CD4-positive, alpha-beta T cell treated with Interleukin-15 for 4 hours (primary cell): ENCODE results near the gene CEP135.
A peak's percentile ranks its signal among the peaks of the same experiment; 100 is the strongest.
"Not testable (repeated sequence)": the region's sequence is repeated elsewhere in the genome, so short reads cannot be mapped to it uniquely, and the experiment has no call there.

Experiments used
- DNase-seq: peaks from one replicate; pipeline ENCODE4 v3.0.0-alpha.2; 2020; ENCODE audit warnings: low spot score

CEP135 gene

GRCh38 chr4:55948726-55949481 lies at the start of gene CEP135:
Gene CEP135 (plus strand): TSS chr4:55948945. CDS start chr4:55952131, 3,186 bp downstream.
- peak; percentile 91 for DNase-seq

- no peak for DNase-seq
Measured at GRCh38 chr4:55902677-55903076, 46.1 kb upstream of the CEP135 start.

- no peak for DNase-seq
Measured at GRCh38 chr4:55903577-55903976, 45.2 kb upstream of the CEP135 start.

- no peak for DNase-seq
Measured at GRCh38 chr4:55904576-55904975, 44.2 kb upstream of the CEP135 start.

- no peak for DNase-seq
Measured at GRCh38 chr4:55906323-55906722, 42.4 kb upstream of the CEP135 start.

- DNase-seq, result peak; percentile 35
Measured at GRCh38 chr4:55906989-55907388, 41.8 kb upstream of the CEP135 start.

GRCh38 chr4:55907469-55907868 lies 41.3 kb upstream of the CEP135 start:
- DNase-seq, result no peak

- DNase-seq, result no peak
Measured at GRCh38 chr4:55910140-55910539, 38.6 kb upstream of the CEP135 start.

GRCh38 chr4:55912249-55912648 lies 36.5 kb upstream of the CEP135 start:
- no peak for DNase-seq

- DNase-seq, result no peak
Measured at GRCh38 chr4:55920571-55920970, 28.2 kb upstream of the CEP135 start.

GRCh38 chr4:55921093-55921492 lies 27.7 kb upstream of the CEP135 start:
- DNase-seq, result no peak

- DNase-seq, result no peak
Measured at GRCh38 chr4:55925241-55925640, 23.5 kb upstream of the CEP135 start.

- DNase-seq, result no peak
Measured at GRCh38 chr4:55926610-55927009, 22.1 kb upstream of the CEP135 start.

- no peak for DNase-seq
Measured at GRCh38 chr4:55927803-55928437, 20.8 kb upstream of the CEP135 start.

- no peak for DNase-seq
Measured at GRCh38 chr4:55928846-55929245, 19.9 kb upstream of the CEP135 start.

GRCh38 chr4:55931043-55931442 lies 17.7 kb upstream of the CEP135 start:
- DNase-seq, result no peak

- no peak for DNase-seq
Measured at GRCh38 chr4:55931833-55932232, 16.9 kb upstream of the CEP135 start.

GRCh38 chr4:55932511-55932910 lies 16.2 kb upstream of the CEP135 start:
- DNase-seq, result no peak

- DNase-seq, result no peak
Measured at GRCh38 chr4:55933611-55934010, 15.1 kb upstream of the CEP135 start.

- DNase-seq, result not testable (repeated sequence)
Measured at GRCh38 chr4:55935907-55936306, 12.8 kb upstream of the CEP135 start.

- no peak for DNase-seq
Measured at GRCh38 chr4:55938481-55938880, 10.3 kb upstream of the CEP135 start.

- no peak for DNase-seq
Measured at GRCh38 chr4:55939421-55939820, 9.3 kb upstream of the CEP135 start.

GRCh38 chr4:55941881-55942396 lies 6.8 kb upstream of the CEP135 start:
- DNase-seq, result no peak
